GM12873 (cell line): ENCODE data around the gene HLA-F.

Source experiments
- CTCF ChIP-seq: IDR thresholded peaks from 2 replicates; pipeline ENCODE4 v1.5.1; 2012; ENCODE audit warnings: low read depth, mild to moderate bottlenecking, moderate library complexity, low read length, control low read depth; ENCODE audit not compliant: insufficient read depth; ENCODE audit errors: missing control alignments

Gene HLA-F

GRCh38 chr6:29724937-29725869 is 2.0 kb downstream of the HLA-F start:
- no peak for TF ChIP-seq CTCF

- TF ChIP-seq CTCF = no peak
These were observed 2.8 kb downstream of the HLA-F start for GRCh38 chr6:29726001-29726400.

- no peak for TF ChIP-seq CTCF
These were observed 3.4 kb downstream of the HLA-F start for GRCh38 chr6:29726571-29727194.

- no peak for TF ChIP-seq CTCF
These were observed 4.4 kb downstream of the HLA-F start for GRCh38 chr6:29727637-29728036.

GRCh38 chr6:29728173-29728874 is 5.1 kb downstream of the HLA-F start:
- TF ChIP-seq CTCF = no peak

- no peak for TF ChIP-seq CTCF
These were observed 5.6 kb downstream of the HLA-F start for GRCh38 chr6:29728875-29729270.

- TF ChIP-seq CTCF = no peak
These were observed 6.6 kb downstream of the HLA-F start for GRCh38 chr6:29729774-29730328.
